Stimulated activated naive CD8-positive, alpha-beta T cell treated with anti-CD3 and anti-CD28 coated beads, Interleukin-15, amount 100 ng/mL, for 72 hours (primary cell): ENCODE measurements around the gene PCDHB5.
"Not testable (repeated sequence)": the region's sequence is repeated elsewhere in the genome, so short reads cannot be mapped to it uniquely, and the experiment has no call there.

Experiments used
- ATAC-seq: fragments of 150-1000 bp; cut with Tn5 transposase; 2 replicates; pipeline ENCODE4 v1.10.0; 2021; ENCODE audit warnings: mild to moderate bottlenecking, moderate library complexity
- DNase-seq, 2 donors: peaks; one replicate each; pipeline ENCODE4 v3.0.0; 2021 to 2022
- H3K27ac Mint-ChIP-seq, 2 donors: one replicate each; pipeline ENCODE4 v1.8.0; 2022; ENCODE audit warnings: mild to moderate bottlenecking in 2 of 2, mixed read lengths in 2 of 2, moderate library complexity in 2 of 2
- H3K27me3 Mint-ChIP-seq: one replicate; pipeline ENCODE4 v1.8.0; 2022; ENCODE audit warnings: mixed read lengths
- H3K4me1 Mint-ChIP-seq: one replicate; pipeline ENCODE4 v1.8.0; 2022; ENCODE audit warnings: mild to moderate bottlenecking, mixed read lengths
- H3K4me3 Mint-ChIP-seq, 2 donors: one replicate each; pipeline ENCODE4 v1.8.0; 2022; ENCODE audit warnings: mild to moderate bottlenecking in 2 of 2, mixed read lengths in 2 of 2, moderate library complexity in 1 of 2
- H3K9me3 Mint-ChIP-seq, 2 donors: one replicate each; pipeline ENCODE4 v1.8.0; 2022; ENCODE audit warnings: mixed read lengths in 2 of 2

PCDHB5 gene

DNA sequence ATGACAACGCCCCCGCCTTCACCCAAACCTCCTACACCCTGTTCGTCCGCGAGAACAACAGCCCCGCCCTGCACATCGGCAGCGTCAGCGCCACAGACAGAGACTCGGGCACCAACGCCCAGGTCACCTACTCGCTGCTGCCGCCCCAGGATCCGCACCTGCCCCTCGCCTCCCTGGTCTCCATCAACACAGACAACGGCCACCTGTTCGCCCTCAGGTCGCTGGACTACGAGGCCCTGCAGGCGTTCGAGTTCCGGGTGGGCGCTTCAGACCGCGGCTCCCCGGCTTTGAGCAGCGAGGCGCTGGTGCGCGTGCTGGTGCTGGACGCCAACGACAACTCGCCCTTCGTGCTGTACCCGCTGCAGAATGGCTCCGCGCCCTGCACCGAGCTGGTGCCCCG, 44.4 kb downstream of the PCDHB5 start:
- not testable (repeated sequence) for H3K4me1 Mint-ChIP-seq

DNA sequence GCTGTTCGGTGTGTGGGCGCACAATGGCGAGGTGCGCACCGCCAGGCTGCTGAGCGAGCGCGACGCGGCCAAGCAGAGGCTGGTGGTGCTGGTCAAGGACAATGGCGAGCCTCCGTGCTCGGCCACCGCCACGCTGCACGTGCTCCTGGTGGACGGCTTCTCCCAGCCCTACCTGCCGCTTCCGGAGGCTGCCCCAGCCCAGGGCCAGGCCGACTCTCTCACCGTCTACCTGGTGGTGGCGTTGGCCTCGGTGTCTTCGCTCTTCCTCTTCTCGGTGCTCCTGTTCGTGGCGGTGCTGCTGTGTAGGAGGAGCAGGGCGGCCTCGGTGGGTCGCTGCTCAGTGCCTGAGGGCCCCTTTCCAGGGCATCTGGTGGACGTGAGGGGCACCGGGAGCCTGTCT, 44.9 kb downstream of the PCDHB5 start:
- H3K27me3 Mint-ChIP-seq: peaks cover 28% of the 10 kb centered on the region
- not testable (repeated sequence) for H3K4me3 Mint-ChIP-seq, ATAC-seq, H3K27ac Mint-ChIP-seq, DNase-seq, H3K4me1 Mint-ChIP-seq
- peaks cover 13 to 26% of the 10 kb centered on the region in 2 donors for H3K9me3 Mint-ChIP-seq

More for the DNA sequence above, 44.4 kb downstream of the PCDHB5 start:
- not testable (repeated sequence) for ATAC-seq, DNase-seq, H3K4me3 Mint-ChIP-seq, H3K27ac Mint-ChIP-seq
- Mint-ChIP-seq H3K9me3 (peaks cover 13 to 24% of the 10 kb centered on the region in 2 donors), H3K27me3 (peaks cover 23% of the 10 kb centered on the region)

DNA sequence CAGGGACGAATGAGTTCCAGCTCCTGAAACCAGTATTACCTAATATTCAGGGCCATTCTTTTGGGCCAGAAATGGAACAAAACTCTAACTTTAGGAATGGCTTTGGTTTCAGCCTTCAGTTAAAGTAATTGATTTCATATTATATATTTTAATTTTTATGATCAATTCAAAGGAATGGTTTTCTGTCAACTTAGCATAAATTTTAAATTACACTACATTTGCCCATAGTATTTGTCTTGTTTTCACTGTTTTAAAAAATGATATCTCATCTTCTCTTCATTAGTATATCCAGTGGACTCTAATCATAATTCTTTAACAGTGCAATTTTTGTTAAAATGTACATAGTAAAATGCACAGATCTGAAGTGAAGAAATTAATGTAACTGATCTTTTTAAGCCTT, 45.3 kb downstream of the PCDHB5 start:
- peaks cover 13 to 24% of the 10 kb centered on the region in 2 donors for H3K9me3 Mint-ChIP-seq
- H3K4me1 Mint-ChIP-seq: no peaks in the 10 kb centered on the region
- ATAC-seq (no peak), DNase-seq (no peak)
- H3K27me3 Mint-ChIP-seq: peaks cover 33% of the 10 kb centered on the region
- no peak overlapping the region for H3K27ac Mint-ChIP-seq
- no peak overlapping the region for H3K4me3 Mint-ChIP-seq

DNA sequence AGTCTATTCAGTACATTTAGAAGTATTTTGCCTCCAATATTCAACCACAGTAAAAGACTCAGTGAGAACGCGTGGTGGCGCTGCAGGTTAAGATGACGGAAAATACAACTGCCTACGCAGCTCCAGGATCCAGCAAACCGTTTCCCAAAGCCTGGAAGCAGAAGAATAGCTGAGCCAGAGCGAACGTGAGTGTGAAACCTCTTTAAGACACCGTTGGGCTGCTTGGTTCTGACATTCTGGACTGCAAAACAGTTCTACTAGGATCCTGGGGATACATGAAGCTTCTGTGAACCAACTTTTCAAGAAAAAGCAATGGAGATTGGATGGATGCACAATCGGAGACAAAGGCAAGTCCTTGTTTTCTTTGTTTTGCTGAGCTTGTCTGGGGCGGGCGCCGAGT, 47.2 kb downstream of the PCDHB5 start, which contains the start of gene PCDHB16:
Gene PCDHB16, plus strand, starts transcription at position 140 of the 400 bp plus-strand sequence. Its CDS starts 173 bp downstream, at position 313.
- no peak for ATAC-seq
- Mint-ChIP-seq H3K4me1 (no peaks in the 10 kb centered on the region), H3K27me3 (peaks cover 42% of the 10 kb centered on the region), H3K9me3 (peaks cover 18 to 24% of the 10 kb centered on the region in 2 donors), H3K27ac (no peak within 1 kb of the TSS), H3K4me3 (no peak within 1 kb of the TSS)
- DNase-seq: no peak

DNA sequence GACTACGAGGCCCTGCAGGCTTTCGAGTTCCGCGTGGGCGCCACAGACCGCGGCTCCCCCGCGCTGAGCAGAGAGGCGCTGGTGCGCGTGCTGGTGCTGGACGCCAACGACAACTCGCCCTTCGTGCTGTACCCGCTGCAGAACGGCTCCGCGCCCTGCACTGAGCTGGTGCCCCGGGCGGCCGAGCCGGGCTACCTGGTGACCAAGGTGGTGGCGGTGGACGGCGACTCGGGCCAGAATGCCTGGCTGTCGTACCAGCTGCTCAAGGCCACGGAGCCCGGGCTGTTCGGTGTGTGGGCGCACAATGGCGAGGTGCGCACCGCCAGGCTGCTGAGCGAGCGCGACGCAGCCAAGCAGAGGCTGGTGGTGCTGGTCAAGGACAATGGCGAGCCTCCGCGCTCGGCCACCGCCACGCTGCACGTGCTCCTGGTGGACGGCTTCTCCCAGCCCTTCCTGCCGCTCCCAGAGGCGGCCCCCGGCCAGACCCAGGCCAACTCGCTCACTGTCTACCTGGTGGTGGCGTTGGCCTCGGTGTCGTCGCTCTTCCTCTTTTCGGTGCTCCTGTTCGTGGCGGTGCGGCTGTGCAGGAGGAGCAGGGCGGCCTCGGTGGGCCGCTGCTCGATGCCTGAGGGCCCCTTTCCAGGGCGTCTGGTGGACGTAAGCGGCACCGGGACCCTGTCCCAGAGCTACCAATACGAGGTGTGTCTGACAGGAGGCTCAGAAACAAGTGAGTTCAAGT, 49.3 kb downstream of the PCDHB5 start:
- not testable (repeated sequence) for H3K4me3 Mint-ChIP-seq, DNase-seq, H3K27ac Mint-ChIP-seq, H3K4me1 Mint-ChIP-seq, ATAC-seq
- peaks cover 24 to 26% of the 10 kb centered on the region in 2 donors for H3K9me3 Mint-ChIP-seq
- H3K27me3 Mint-ChIP-seq: peaks cover 59% of the 10 kb centered on the region

DNA sequence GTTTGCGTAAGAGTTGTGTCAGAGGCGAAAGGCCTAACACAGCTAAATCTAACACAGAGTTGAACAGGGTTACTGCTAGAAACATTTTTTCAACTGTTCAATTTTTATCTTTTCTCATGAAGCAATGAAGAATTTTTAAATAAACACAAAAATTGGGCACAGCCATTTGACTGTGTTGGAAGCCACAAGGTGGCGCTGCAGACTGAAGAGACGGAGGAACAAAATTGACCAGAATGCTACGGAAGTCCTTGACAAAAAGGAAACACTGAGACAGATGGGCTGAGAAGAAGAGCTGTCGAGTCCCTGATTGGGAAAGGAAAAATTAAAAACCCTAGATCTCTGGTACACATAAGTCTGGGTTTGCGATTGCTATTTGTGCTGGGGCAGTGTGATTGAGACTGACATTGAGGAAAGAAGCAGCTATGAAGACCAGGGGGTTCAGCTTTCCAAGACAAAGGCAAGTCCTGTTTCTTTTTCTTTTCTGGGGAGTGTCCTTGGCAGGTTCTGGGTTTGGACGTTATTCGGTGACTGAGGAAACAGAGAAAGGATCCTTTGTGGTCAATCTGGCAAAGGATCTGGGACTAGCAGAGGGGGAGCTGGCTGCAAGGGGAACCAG, 52.0 kb downstream of the PCDHB5 start, which contains the start of gene PCDHB9:
Gene PCDHB9, plus strand, starts transcription at position 265 of the 616 bp plus-strand sequence. Its CDS starts 158 bp downstream, at position 423.
- DNase-seq: peak in 1 of 2 donors; percentile 16
- H3K4me1 Mint-ChIP-seq: no peaks in the 10 kb centered on the region
- H3K27me3 Mint-ChIP-seq: peaks cover 76% of the 10 kb centered on the region
- peaks cover 24% of the 10 kb centered on the region in 2 donors for H3K9me3 Mint-ChIP-seq
- ATAC-seq: no peak
- peak within 1 kb of the TSS in 1 of 2 donors; percentile 19 for H3K4me3 Mint-ChIP-seq
- no peak within 1 kb of the TSS for H3K27ac Mint-ChIP-seq
